MCF 10A (cell line): ENCODE results near the gene STOX2. TPM values are rescaled to one million over a fixed set of nuclear protein-coding genes. Genes with fewer than 3 reads are reported as not detected.

Experiments
- BruUV-seq: library from RNA; stranded (reverse); fragments of 400-500 nt; replicated peaks from 2 replicates; lab custom pipeline; 2021; lab: Mats Ljungman, UMichigan
- CTCF ChIA-PET: fragments of 300-600 bp; sonication (Branson Sonifier 250); formaldehyde crosslinking; extraction: SDS; loops from one replicate; lab custom pipeline; 2021; ENCODE audit warnings: antibody characterized with exemption, inconsistent platforms; lab: Yijun Ruan, JAX
- POLR2A ChIA-PET: fragments of 300-600, 350-650 bp; sonication (Branson Sonifier 250); formaldehyde crosslinking; extraction: SDS; loops from one replicate; lab custom pipeline; 2020; ENCODE audit warnings: antibody characterized with exemption, inconsistent platforms; lab: Yijun Ruan, JAX
- DNase-seq: peaks from one replicate; pipeline ENCODE4 v3.0.0-alpha.2; 2018; ENCODE audit not compliant: unreplicated experiment
- H3K27ac Mint-ChIP-seq: one replicate; pipeline ENCODE4 v1.8.0; 2022; ENCODE audit warnings: mild to moderate bottlenecking, low read depth, mixed read lengths; ENCODE audit not compliant: unreplicated experiment
- H3K27me3 Mint-ChIP-seq: one replicate; pipeline ENCODE4 v1.8.0; 2022; ENCODE audit warnings: mixed read lengths; ENCODE audit not compliant: insufficient read depth, unreplicated experiment
- H3K36me3 Mint-ChIP-seq: one replicate; pipeline ENCODE4 v1.8.0; 2022; ENCODE audit warnings: mild to moderate bottlenecking, moderate library complexity, mixed read lengths; ENCODE audit not compliant: insufficient read depth, unreplicated experiment
- H3K4me1 Mint-ChIP-seq: one replicate; pipeline ENCODE4 v1.8.0; 2022; ENCODE audit warnings: mixed read lengths; ENCODE audit not compliant: insufficient read depth, unreplicated experiment
- H3K4me3 Mint-ChIP-seq: one replicate; pipeline ENCODE4 v1.8.0; 2022; ENCODE audit warnings: mild to moderate bottlenecking, moderate library complexity, mixed read lengths; ENCODE audit not compliant: unreplicated experiment
- H3K9me3 Mint-ChIP-seq: one replicate; pipeline ENCODE4 v1.8.0; 2022; ENCODE audit warnings: mixed read lengths; ENCODE audit not compliant: unreplicated experiment
- intact Hi-C: fragments of 100-400 bp; cut with micrococcal nuclease; formaldehyde crosslinking; loops from 2 replicates; pipeline ENCODE4 v1.14.1; 2022
- total RNA-seq: library from RNA; stranded (reverse); gene quantifications from 2 replicates; pipeline ENCODE4 v1.2.3, GENCODE V29; 2022
- TF ChIP-seq, protein P1 (sequence below): fragments of 200-600 bp; IDR thresholded peaks from one replicate; pipeline ENCODE4 v1.8.0; 2022; ENCODE audit warnings: antibody characterized with exemption, mild to moderate bottlenecking; ENCODE audit not compliant: unreplicated experiment

STOX2 gene
- total RNA-seq, 1 experiment from 2014 or later = 1.1 TPM

DNA sequence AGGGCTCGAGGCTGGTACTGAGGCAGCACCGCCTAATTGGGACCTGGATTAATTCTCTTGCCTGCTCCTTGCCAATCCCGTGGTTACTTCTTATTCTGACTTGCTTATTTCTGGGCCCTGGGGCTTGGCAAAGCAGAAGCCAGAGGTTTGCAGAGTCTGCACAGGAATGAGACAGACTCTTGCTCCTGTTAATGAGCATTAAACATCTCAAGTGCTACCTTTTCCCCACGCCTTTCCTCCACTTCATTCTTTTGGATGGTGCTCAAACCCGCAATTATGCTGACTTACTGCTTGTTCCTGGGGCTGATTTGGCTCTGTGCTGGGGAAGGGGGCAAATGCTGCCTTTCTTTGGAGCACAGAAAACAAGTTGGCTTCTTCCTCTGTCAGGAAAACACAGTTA lies 16.5 kb upstream of the STOX2 start:
- CTCF ChIA-PET = no interaction called here

DNA sequence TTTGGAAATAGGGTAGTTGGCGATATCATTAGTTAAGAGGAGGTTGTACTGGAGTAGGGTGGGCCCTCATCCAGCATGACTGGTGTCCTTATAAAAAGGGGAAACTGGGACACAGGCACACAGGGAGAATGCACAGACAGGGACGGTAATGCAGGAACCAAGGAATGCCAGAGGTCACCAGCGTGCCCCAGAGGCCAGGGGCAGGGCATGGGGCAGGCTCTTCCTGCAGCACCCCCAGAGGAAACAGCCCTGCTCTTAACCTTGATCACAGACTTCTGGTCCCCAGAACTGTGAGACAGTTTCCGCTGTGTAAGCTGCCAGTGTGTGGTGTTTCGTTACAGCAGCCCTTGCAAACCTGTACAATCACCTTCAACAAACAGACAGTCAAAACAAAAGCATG lies 15.9 kb upstream of the STOX2 start:
- no peaks in the 10 kb centered on the region for H3K36me3 Mint-ChIP-seq
- TF ChIP-seq, protein P1, sequence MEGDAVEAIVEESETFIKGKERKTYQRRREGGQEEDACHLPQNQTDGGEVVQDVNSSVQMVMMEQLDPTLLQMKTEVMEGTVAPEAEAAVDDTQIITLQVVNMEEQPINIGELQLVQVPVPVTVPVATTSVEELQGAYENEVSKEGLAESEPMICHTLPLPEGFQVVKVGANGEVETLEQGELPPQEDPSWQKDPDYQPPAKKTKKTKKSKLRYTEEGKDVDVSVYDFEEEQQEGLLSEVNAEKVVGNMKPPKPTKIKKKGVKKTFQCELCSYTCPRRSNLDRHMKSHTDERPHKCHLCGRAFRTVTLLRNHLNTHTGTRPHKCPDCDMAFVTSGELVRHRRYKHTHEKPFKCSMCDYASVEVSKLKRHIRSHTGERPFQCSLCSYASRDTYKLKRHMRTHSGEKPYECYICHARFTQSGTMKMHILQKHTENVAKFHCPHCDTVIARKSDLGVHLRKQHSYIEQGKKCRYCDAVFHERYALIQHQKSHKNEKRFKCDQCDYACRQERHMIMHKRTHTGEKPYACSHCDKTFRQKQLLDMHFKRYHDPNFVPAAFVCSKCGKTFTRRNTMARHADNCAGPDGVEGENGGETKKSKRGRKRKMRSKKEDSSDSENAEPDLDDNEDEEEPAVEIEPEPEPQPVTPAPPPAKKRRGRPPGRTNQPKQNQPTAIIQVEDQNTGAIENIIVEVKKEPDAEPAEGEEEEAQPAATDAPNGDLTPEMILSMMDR = no peak
- CTCF ChIA-PET = interaction anchor here (0.9 to 1.5 kb wide), 2 partner anchors 8 to 11 kb away, joined by 3 to 5 read pairs; no protein-coding TSS in a partner anchor
- DNase-seq = no peak
- H3K27me3 Mint-ChIP-seq = no peaks in the 10 kb centered on the region
- POLR2A ChIA-PET = no interaction called here
- no peaks in the 10 kb centered on the region for H3K9me3 Mint-ChIP-seq
- BruUV-seq = no TSS peak
- intact Hi-C loops = no loop called here
- H3K27ac Mint-ChIP-seq = no peak overlapping the region
- no peaks in the 10 kb centered on the region for H3K4me1 Mint-ChIP-seq
- no peak overlapping the region for H3K4me3 Mint-ChIP-seq

More for the DNA sequence above, 16.5 kb upstream of the STOX2 start:
- Mint-ChIP-seq H3K36me3 (no peaks in the 10 kb centered on the region), H3K27ac (no peak overlapping the region), H3K4me3 (no peak overlapping the region), H3K4me1 (no peaks in the 10 kb centered on the region), H3K27me3 (no peaks in the 10 kb centered on the region), H3K9me3 (no peaks in the 10 kb centered on the region)
- POLR2A ChIA-PET = interaction anchor here (0.6 kb wide), 1 partner anchor 131 kb away, joined by 3 read pairs; no protein-coding TSS in a partner anchor
- no peak for DNase-seq
- no TSS peak for BruUV-seq
- TF ChIP-seq, protein P1 = no peak
- intact Hi-C loops = no loop called here

- CTCF ChIA-PET = interaction anchor here (1.0 kb wide), 2 partner anchors 56 to 267 kb away, joined by 3 to 4 read pairs; no protein-coding TSS in a partner anchor
- POLR2A ChIA-PET = interaction anchor here (0.5 kb wide), 1 partner anchor 203 kb away, joined by 3 read pairs; no protein-coding TSS in a partner anchor
- H3K4me1 Mint-ChIP-seq = no peaks in the 10 kb centered on the region
- intact Hi-C loops = no loop called here
- H3K27ac Mint-ChIP-seq = no peak overlapping the region
- DNase-seq = no peak
- no peaks in the 10 kb centered on the region for H3K27me3 Mint-ChIP-seq
- H3K9me3 Mint-ChIP-seq = peaks cover 8% of the 10 kb centered on the region
- no TSS peak for BruUV-seq
- no peak overlapping the region for H3K4me3 Mint-ChIP-seq
- H3K36me3 Mint-ChIP-seq = no peaks in the 10 kb centered on the region
- TF ChIP-seq, protein P1 = no peak
Observed at GRCh38 chr4:183897193-183897592, 7.9 kb upstream of the STOX2 start.

- Mint-ChIP-seq H3K27ac (no peak overlapping the region), H3K4me3 (no peak overlapping the region), H3K36me3 (no peaks in the 10 kb centered on the region), H3K27me3 (no peaks in the 10 kb centered on the region), H3K9me3 (peaks cover 8% of the 10 kb centered on the region), H3K4me1 (no peaks in the 10 kb centered on the region)
- CTCF ChIA-PET = interaction anchor here (0.6 kb wide), 1 partner anchor 10 kb away, joined by 4 read pairs; no protein-coding TSS in a partner anchor
- TF ChIP-seq, protein P1 = no peak
- intact Hi-C loops = no loop called here
- no peak for DNase-seq
- POLR2A ChIA-PET = interaction anchor here (0.6 kb wide), 1 partner anchor 305 kb away, joined by 4 read pairs; no protein-coding TSS in a partner anchor
- no TSS peak for BruUV-seq
Observed at GRCh38 chr4:183898456-183898855, 6.7 kb upstream of the STOX2 start.
